ENCODE data around the gene LINC00305.

GRCh38 chr18:64119916-64120315, 29.0 kb downstream of the LINC00305 start:
- no peak for TF ChIP-seq EZH2 (IDR thresholded peaks at IDR 0.05; ENCODE audit: insufficient read depth, poor library complexity, severe bottlenecking)
- no peak for TF ChIP-seq EZH2phosphoT487 (IDR thresholded peaks at IDR 0.05; ENCODE audit: insufficient read depth, low read depth)

Data from GM23248 (cell line).